ENCODE results near the gene TBCE.

DNA sequence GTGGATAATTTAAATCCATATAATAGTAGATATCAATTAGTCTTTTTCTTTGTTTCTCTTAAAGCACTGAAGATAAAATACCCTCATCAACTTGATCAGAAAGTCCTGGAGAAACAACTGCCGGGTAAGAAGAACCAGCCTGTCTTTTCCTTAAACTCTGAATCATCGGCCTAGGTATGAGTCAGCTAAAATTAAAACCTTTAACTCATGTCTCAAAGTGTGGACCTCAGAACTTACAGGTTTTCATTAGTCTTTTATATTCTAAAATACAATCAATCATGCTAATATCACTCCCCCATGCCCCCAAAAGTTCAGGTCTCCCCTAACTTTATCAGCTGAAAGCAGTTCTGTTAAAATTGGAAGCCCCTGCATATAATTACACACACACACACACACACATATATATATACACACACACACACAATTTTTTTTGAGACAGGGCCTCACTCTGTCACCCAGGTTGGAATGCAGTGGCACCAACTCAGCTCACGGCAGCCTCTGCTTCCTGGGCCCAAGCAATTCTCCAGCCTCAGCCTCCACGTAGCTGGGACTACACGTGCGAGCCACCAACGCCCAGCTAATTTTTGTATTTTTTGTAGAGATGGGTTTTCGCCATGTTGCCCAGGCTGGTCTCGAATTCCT lies 75.7 kb downstream of the TBCE start:
- no peak for TF ChIP-seq CTCF (IDR thresholded peaks at IDR 0.05; ENCODE audit: low read depth, low read length, missing input control)
- TF ChIP-seq EGR1 (IDR thresholded peaks at IDR 0.05; ENCODE audit: low read depth in 2 of 2): no peak
- TF ChIP-seq RAD21 (IDR thresholded peaks at IDR 0.05): no peak
- TF ChIP-seq RXRA (IDR thresholded peaks at IDR 0.05): no peak
- TF ChIP-seq YY1 (IDR thresholded peaks at IDR 0.05): no peak
- no peak for TF ChIP-seq REST (IDR thresholded peaks at IDR 0.05)
- no peak for TF ChIP-seq TAF1 (conservative IDR thresholded peaks at IDR 0.05)
- no peak for TF ChIP-seq MAX (IDR thresholded peaks at IDR 0.05)
- no peak for TF ChIP-seq JUND (IDR thresholded peaks at IDR 0.05)
- TF ChIP-seq HNF4A (conservative IDR thresholded peaks at IDR 0.05): no peak

All from liver (tissue), 3 donors.